Astrocyte (in vitro differentiated cells and primary cell): Measurements from ENCODE around the gene NUBPL.

Experiments used
- CTCF ChIP-seq: IDR thresholded peaks from 2 replicates; pipeline ENCODE4 v1.5.1; 2011; ENCODE audit warnings: low read depth, mild to moderate bottlenecking, inconsistent platforms, low read length, moderate library complexity; ENCODE audit not compliant: insufficient read depth
- EZH2 ChIP-seq: IDR thresholded peaks from 2 replicates; pipeline ENCODE4 v1.6.1; 2012; ENCODE audit warnings: mild to moderate bottlenecking, low read length, inconsistent platforms; ENCODE audit not compliant: insufficient read depth

DNA sequence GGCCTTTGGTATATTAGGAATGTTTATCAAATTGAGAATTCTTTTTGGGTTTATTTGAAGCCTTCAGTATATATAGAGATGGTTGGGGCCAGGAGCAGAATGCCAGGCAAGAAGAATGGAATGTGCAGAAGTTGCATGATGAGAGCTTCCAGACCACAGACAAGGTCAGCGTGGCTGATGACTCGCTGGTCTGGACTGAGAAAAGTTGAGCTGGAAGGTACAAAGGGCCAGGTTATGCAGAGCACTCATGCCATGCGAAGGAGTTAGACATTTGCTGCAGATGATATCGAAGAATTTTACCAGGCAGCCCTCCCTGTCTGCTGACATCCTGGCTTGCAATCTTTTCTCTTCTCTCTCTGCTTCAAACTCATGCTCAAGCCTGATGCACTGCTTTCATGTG lies 319.7 kb downstream of the NUBPL start:
- no peak for TF ChIP-seq CTCF
- no peak for TF ChIP-seq EZH2
